Measurements from ENCODE around the gene DUSP10.
A peak's percentile ranks its signal among the peaks of the same experiment; 100 is the strongest.

Gene DUSP10

GRCh38 chr1:221741703-221742554, at the start of gene DUSP10:
Gene DUSP10 (minus strand): TSS chr1:221742089. CDS start chr1:221739744, 2,345 bp downstream.
- H3K4me3 Mint-ChIP-seq, result no peak within 1 kb of the TSS
- peaks cover 27% of the 10 kb centered on the region for H3K36me3 Mint-ChIP-seq (ENCODE audit: low read depth)
- H3K27ac Mint-ChIP-seq, result no peak within 1 kb of the TSS
- peaks cover 11% of the 10 kb centered on the region for H3K4me1 Mint-ChIP-seq (ENCODE audit: low read depth)
- no peaks in the 10 kb centered on the region for H3K27me3 Mint-ChIP-seq
- DNase-seq, result peak; percentile 97
- H3K9me3 Mint-ChIP-seq, result no peaks in the 10 kb centered on the region

- H3K27me3 Mint-ChIP-seq, result no peaks in the 10 kb centered on the region
- H3K27ac Mint-ChIP-seq, result no peak overlapping the region
- H3K9me3 Mint-ChIP-seq, result no peaks in the 10 kb centered on the region
- no peak for DNase-seq
- no peak overlapping the region for H3K4me3 Mint-ChIP-seq
- H3K36me3 Mint-ChIP-seq (ENCODE audit: low read depth), result no peaks in the 10 kb centered on the region
- H3K4me1 Mint-ChIP-seq (ENCODE audit: low read depth), result peaks cover 27% of the 10 kb centered on the region
These were observed 46.6 kb upstream of the DUSP10 start for GRCh38 chr1:221788466-221788865.

- no peak for DNase-seq
- Mint-ChIP-seq H3K4me3 (no peak overlapping the region), H3K9me3 (no peaks in the 10 kb centered on the region), H3K36me3 (ENCODE audit: low read depth) (no peaks in the 10 kb centered on the region), H3K4me1 (ENCODE audit: low read depth) (peaks cover 31% of the 10 kb centered on the region), H3K27ac (no peak overlapping the region), H3K27me3 (no peaks in the 10 kb centered on the region)
These were observed 44.8 kb upstream of the DUSP10 start for GRCh38 chr1:221786647-221787046.

- H3K4me3 Mint-ChIP-seq, result peak overlapping the region; percentile 32
- no peaks in the 10 kb centered on the region for H3K9me3 Mint-ChIP-seq
- H3K27ac Mint-ChIP-seq, result no peak overlapping the region
- H3K36me3 Mint-ChIP-seq (ENCODE audit: low read depth), result no peaks in the 10 kb centered on the region
- H3K4me1 Mint-ChIP-seq (ENCODE audit: low read depth), result peaks cover 53% of the 10 kb centered on the region
- DNase-seq, result no peak
- H3K27me3 Mint-ChIP-seq, result no peaks in the 10 kb centered on the region
These were observed 42.0 kb upstream of the DUSP10 start for GRCh38 chr1:221783936-221784335.

- peak overlapping the region; percentile 32 for H3K4me3 Mint-ChIP-seq
- DNase-seq, result no peak
- H3K27ac Mint-ChIP-seq, result no peak overlapping the region
- H3K27me3 Mint-ChIP-seq, result no peaks in the 10 kb centered on the region
- H3K4me1 Mint-ChIP-seq (ENCODE audit: low read depth), result peaks cover 58% of the 10 kb centered on the region
- no peaks in the 10 kb centered on the region for H3K9me3 Mint-ChIP-seq
- no peaks in the 10 kb centered on the region for H3K36me3 Mint-ChIP-seq (ENCODE audit: low read depth)
These were observed 41.5 kb upstream of the DUSP10 start for GRCh38 chr1:221783437-221783836.

- H3K27ac Mint-ChIP-seq, result no peak overlapping the region
- no peak for DNase-seq
- no peaks in the 10 kb centered on the region for H3K36me3 Mint-ChIP-seq (ENCODE audit: low read depth)
- H3K4me3 Mint-ChIP-seq, result peak overlapping the region; percentile 32
- H3K4me1 Mint-ChIP-seq (ENCODE audit: low read depth), result peaks cover 62% of the 10 kb centered on the region
- no peaks in the 10 kb centered on the region for H3K9me3 Mint-ChIP-seq
- no peaks in the 10 kb centered on the region for H3K27me3 Mint-ChIP-seq
These were observed 41.1 kb upstream of the DUSP10 start for GRCh38 chr1:221782970-221783369.

- no peaks in the 10 kb centered on the region for H3K36me3 Mint-ChIP-seq (ENCODE audit: low read depth)
- no peak overlapping the region for H3K27ac Mint-ChIP-seq
- peaks cover 67% of the 10 kb centered on the region for H3K4me1 Mint-ChIP-seq (ENCODE audit: low read depth)
- no peak overlapping the region for H3K4me3 Mint-ChIP-seq
- DNase-seq, result no peak
- H3K27me3 Mint-ChIP-seq, result no peaks in the 10 kb centered on the region
- no peaks in the 10 kb centered on the region for H3K9me3 Mint-ChIP-seq
These were observed 40.6 kb upstream of the DUSP10 start for GRCh38 chr1:221782477-221782876.

GRCh38 chr1:221781102-221781755, 39.3 kb upstream of the DUSP10 start:
- Mint-ChIP-seq H3K4me1 (ENCODE audit: low read depth) (peaks cover 80% of the 10 kb centered on the region), H3K36me3 (ENCODE audit: low read depth) (no peaks in the 10 kb centered on the region), H3K27me3 (no peaks in the 10 kb centered on the region), H3K27ac (no peak overlapping the region), H3K4me3 (no peak overlapping the region), H3K9me3 (no peaks in the 10 kb centered on the region)
- no peak for DNase-seq

GRCh38 chr1:221780175-221780574, 38.3 kb upstream of the DUSP10 start:
- Mint-ChIP-seq H3K27me3 (no peaks in the 10 kb centered on the region), H3K9me3 (no peaks in the 10 kb centered on the region), H3K27ac (no peak overlapping the region), H3K36me3 (ENCODE audit: low read depth) (no peaks in the 10 kb centered on the region), H3K4me3 (no peak overlapping the region), H3K4me1 (ENCODE audit: low read depth) (peaks cover 90% of the 10 kb centered on the region)
- DNase-seq, result no peak

- no peak for DNase-seq
These were observed 37.9 kb upstream of the DUSP10 start for GRCh38 chr1:221779771-221780170.

GRCh38 chr1:221778535-221779142, 36.8 kb upstream of the DUSP10 start:
- peaks cover 87% of the 10 kb centered on the region for H3K4me1 Mint-ChIP-seq (ENCODE audit: low read depth)
- H3K9me3 Mint-ChIP-seq, result no peaks in the 10 kb centered on the region
- DNase-seq, result no peak
- no peaks in the 10 kb centered on the region for H3K27me3 Mint-ChIP-seq
- no peaks in the 10 kb centered on the region for H3K36me3 Mint-ChIP-seq (ENCODE audit: low read depth)
- peak overlapping the region; percentile 91 for H3K27ac Mint-ChIP-seq
- H3K4me3 Mint-ChIP-seq, result peak overlapping the region; percentile 5

More at GRCh38 chr1:221779771-221780170, 37.9 kb upstream of the DUSP10 start:
- Mint-ChIP-seq H3K9me3 (no peaks in the 10 kb centered on the region), H3K4me1 (ENCODE audit: low read depth) (peaks cover 93% of the 10 kb centered on the region), H3K4me3 (no peak overlapping the region), H3K27ac (no peak overlapping the region), H3K36me3 (ENCODE audit: low read depth) (no peaks in the 10 kb centered on the region), H3K27me3 (no peaks in the 10 kb centered on the region)

- Mint-ChIP-seq H3K9me3 (no peaks in the 10 kb centered on the region), H3K4me1 (ENCODE audit: low read depth) (peaks cover 82% of the 10 kb centered on the region), H3K27me3 (no peaks in the 10 kb centered on the region), H3K4me3 (peak overlapping the region; percentile 5), H3K36me3 (ENCODE audit: low read depth) (no peaks in the 10 kb centered on the region), H3K27ac (peak overlapping the region; percentile 91)
- DNase-seq, result no peak
These were observed 36.2 kb upstream of the DUSP10 start for GRCh38 chr1:221778125-221778524.

- Mint-ChIP-seq H3K9me3 (no peaks in the 10 kb centered on the region), H3K4me3 (peak overlapping the region; percentile 33), H3K4me1 (ENCODE audit: low read depth) (peaks cover 76% of the 10 kb centered on the region), H3K27ac (peak overlapping the region; percentile 91), H3K36me3 (ENCODE audit: low read depth) (no peaks in the 10 kb centered on the region), H3K27me3 (no peaks in the 10 kb centered on the region)
- no peak for DNase-seq
These were observed 35.7 kb upstream of the DUSP10 start for GRCh38 chr1:221777431-221778072.

- no peaks in the 10 kb centered on the region for H3K27me3 Mint-ChIP-seq
- H3K27ac Mint-ChIP-seq, result peak overlapping the region; percentile 91
- H3K4me1 Mint-ChIP-seq (ENCODE audit: low read depth), result peaks cover 69% of the 10 kb centered on the region
- H3K9me3 Mint-ChIP-seq, result no peaks in the 10 kb centered on the region
- H3K4me3 Mint-ChIP-seq, result no peak overlapping the region
- no peaks in the 10 kb centered on the region for H3K36me3 Mint-ChIP-seq (ENCODE audit: low read depth)
- no peak for DNase-seq
These were observed 34.8 kb upstream of the DUSP10 start for GRCh38 chr1:221776495-221777301.
